CD4-positive, CD25-positive, alpha-beta regulatory T cell (primary cell): ENCODE results near the gene PASK. TPM values are rescaled to one million over a fixed set of nuclear protein-coding genes. Genes with fewer than 3 reads are reported as not detected.

Source experiments
- ATAC-seq, 2 donors: fragments of 150-1000 bp; cut with Tn5 transposase; one replicate each; pipeline ENCODE4 v1.10.0; 2021; ENCODE audit warnings: low read depth in 2 of 2, moderate number of reproducible peaks in 2 of 2, moderate library complexity in 1 of 2
- DNase-seq, 3 donors: peaks; one replicate each; pipeline versions ENCODE4 v3.0.0 to v3.0.0-alpha.2; 2012 to 2022; ENCODE audit warnings: mixed read lengths in 1 of 3
- H3K27ac ChIP-seq: one replicate; pipeline ENCODE4 v1.7.0; 2013; ENCODE audit warnings: mild to moderate bottlenecking, low read length; ENCODE audit not compliant: insufficient read depth, poor library complexity, severe bottlenecking
- H3K27me3 ChIP-seq: one replicate; pipeline ENCODE4 v1.7.0; 2013; ENCODE audit warnings: low read length; ENCODE audit not compliant: control insufficient read depth, insufficient read depth
- H3K36me3 ChIP-seq: one replicate; pipeline ENCODE4 v1.7.0; 2013; ENCODE audit warnings: mild to moderate bottlenecking, low read length, moderate library complexity; ENCODE audit not compliant: control insufficient read depth, insufficient read depth
- H3K4me1 ChIP-seq: 2 replicates; pipeline ENCODE4 v1.7.0; 2013; ENCODE audit warnings: mild to moderate bottlenecking, low read length; ENCODE audit not compliant: insufficient read depth, control insufficient read depth, poor library complexity, severe bottlenecking
- H3K4me3 ChIP-seq: one replicate; pipeline ENCODE4 v1.7.0; 2013; ENCODE audit warnings: low read depth, mild to moderate bottlenecking, low read length, moderate library complexity
- H3K9me3 ChIP-seq, 2 experiments: 1 replicate in 1 of 2; 2 replicates in 1 of 2; pipeline ENCODE4 v1.7.0; 2013; ENCODE audit warnings: low read length in 2 of 2, mild to moderate bottlenecking in 1 of 2, moderate library complexity in 1 of 2; ENCODE audit not compliant: control insufficient read depth in 2 of 2
- H3K27ac Mint-ChIP-seq, 3 donors: one replicate each; pipeline ENCODE4 v1.8.0; 2020 to 2022; ENCODE audit warnings: mild to moderate bottlenecking in 3 of 3, mixed read lengths in 3 of 3, moderate library complexity in 2 of 3
- H3K27me3 Mint-ChIP-seq: one replicate; pipeline ENCODE4 v1.8.0; 2022; ENCODE audit warnings: mild to moderate bottlenecking, mixed read lengths
- H3K36me3 Mint-ChIP-seq: one replicate; pipeline ENCODE4 v1.8.0; 2020; ENCODE audit warnings: mixed read lengths
- H3K4me1 Mint-ChIP-seq, 4 donors: one replicate each; pipeline ENCODE4 v1.8.0; 2020 to 2022; ENCODE audit warnings: mixed read lengths in 4 of 4, mild to moderate bottlenecking in 1 of 4
- H3K4me3 Mint-ChIP-seq, 4 donors: one replicate each; pipeline ENCODE4 v1.8.0; 2020 to 2022; ENCODE audit warnings: mild to moderate bottlenecking in 4 of 4, mixed read lengths in 4 of 4, moderate library complexity in 3 of 4
- H3K9me3 Mint-ChIP-seq, 7 donors: one replicate each; pipeline ENCODE4 v1.8.0; 2020 to 2022; ENCODE audit warnings: mixed read lengths in 7 of 7, mild to moderate bottlenecking in 3 of 7, moderate library complexity in 2 of 7
- polyA plus RNA-seq, 4 donors: library from polyadenylated mRNA; unstranded; fragments of 300-500 nt; fragmentation: Illumina TruSeq; gene quantifications; one replicate each; pipeline ENCODE4 v1.2.3, GENCODE V29; 2021
- total RNA-seq: library from RNA; stranded (reverse); gene quantifications from one replicate; pipeline ENCODE4 v1.2.3, GENCODE V29; 2022

The PASK gene
- total and polyA plus RNA-seq, 5 donors from 2014 or later: 15.9 to 160 (median 23.0) TPM

GRCh38 chr2:241063587-241063986 is 85.7 kb downstream of the PASK start:
- H3K4me3 ChIP-seq: no peak overlapping the region
- Mint-ChIP-seq H3K27ac (no peak overlapping the region), H3K36me3 (no peaks in the 10 kb centered on the region)

GRCh38 chr2:241063093-241063551 is 86.2 kb downstream of the PASK start:
- Histone ChIP-seq H3K27me3 (no peaks in the 10 kb centered on the region), H3K4me1 (peaks cover 3% of the 10 kb centered on the region), H3K36me3 (no peaks in the 10 kb centered on the region), H3K4me3 (no peak overlapping the region), H3K9me3 (no peaks in the 10 kb centered on the region), H3K27ac (no peak overlapping the region)
- Mint-ChIP-seq H3K36me3 (no peaks in the 10 kb centered on the region), H3K9me3 (peaks cover 0 to 1% (median 0%) of the 10 kb centered on the region in 7 donors), H3K27ac (no peak overlapping the region), H3K4me1 (peaks cover 0 to 6% (median 1%) of the 10 kb centered on the region in 4 donors), H3K27me3 (peaks cover 4% of the 10 kb centered on the region), H3K4me3 (no peak overlapping the region)
- no peak for DNase-seq
- ATAC-seq: no peak

More at GRCh38 chr2:241063587-241063986, 85.7 kb downstream of the PASK start:
- H3K9me3 ChIP-seq: no peaks in the 10 kb centered on the region
- Mint-ChIP-seq H3K4me3 (no peak overlapping the region), H3K9me3 (peaks cover 0 to 1% (median 0%) of the 10 kb centered on the region in 7 donors), H3K4me1 (peaks cover 0 to 6% (median 0%) of the 10 kb centered on the region in 4 donors), H3K27me3 (peaks cover 4% of the 10 kb centered on the region)
- no peak overlapping the region for H3K27ac ChIP-seq
- DNase-seq (no peak), ATAC-seq (peak; percentile 4 to 6)
- H3K36me3 ChIP-seq: no peaks in the 10 kb centered on the region
- H3K4me1 ChIP-seq: peaks cover 3% of the 10 kb centered on the region
- no peaks in the 10 kb centered on the region for H3K27me3 ChIP-seq

- Histone ChIP-seq H3K4me1 (peaks cover 3% of the 10 kb centered on the region), H3K27me3 (no peaks in the 10 kb centered on the region), H3K4me3 (no peak overlapping the region), H3K36me3 (no peaks in the 10 kb centered on the region), H3K27ac (no peak overlapping the region), H3K9me3 (no peaks in the 10 kb centered on the region)
- no peaks in the 10 kb centered on the region for H3K36me3 Mint-ChIP-seq
- DNase-seq: no peak
- H3K4me1 Mint-ChIP-seq: peaks cover 0 to 8% (median 4%) of the 10 kb centered on the region in 4 donors
- no peak overlapping the region for H3K4me3 Mint-ChIP-seq
- H3K27me3 Mint-ChIP-seq: peaks cover 4% of the 10 kb centered on the region
- H3K27ac Mint-ChIP-seq: no peak overlapping the region
- H3K9me3 Mint-ChIP-seq: peaks cover 0 to 1% (median 0%) of the 10 kb centered on the region in 7 donors
- no peak for ATAC-seq
Observed at GRCh38 chr2:241062389-241063092, 86.7 kb downstream of the PASK start.

GRCh38 chr2:241061275-241061674 is 88.0 kb downstream of the PASK start:
- Histone ChIP-seq H3K9me3 (no peaks in the 10 kb centered on the region), H3K27me3 (no peaks in the 10 kb centered on the region), H3K36me3 (no peaks in the 10 kb centered on the region), H3K27ac (no peak overlapping the region), H3K4me1 (peaks cover 3% of the 10 kb centered on the region), H3K4me3 (no peak overlapping the region)
- H3K9me3 Mint-ChIP-seq: peaks cover 0 to 1% (median 0%) of the 10 kb centered on the region in 7 donors
- H3K27me3 Mint-ChIP-seq: peaks cover 4% of the 10 kb centered on the region
- no peak overlapping the region for H3K27ac Mint-ChIP-seq
- peaks cover 0 to 8% (median 4%) of the 10 kb centered on the region in 4 donors for H3K4me1 Mint-ChIP-seq
- no peak for DNase-seq
- ATAC-seq: no peak
- no peak overlapping the region for H3K4me3 Mint-ChIP-seq
- H3K36me3 Mint-ChIP-seq: no peaks in the 10 kb centered on the region

Other genes with a start within 250 kb of the PASK start
- gene CROCC2, start 243.1 kb downstream of the PASK start, total RNA-seq: not detected
- not detected for gene CROCC2, start 243.1 kb downstream of the PASK start, polyA plus RNA-seq
- 170 TPM for gene SNED1, start 150.9 kb downstream of the PASK start, total RNA-seq
- gene SNED1, start 150.9 kb downstream of the PASK start, polyA plus RNA-seq: 1 to 10 TPM; 1.7 to 5.6 (median 2.2) TPM
- 105 TPM for gene MTERF4, start 47.2 kb downstream of the PASK start, total RNA-seq
- gene MTERF4, start 47.2 kb downstream of the PASK start, polyA plus RNA-seq: 10 to 100 TPM; 50.0 to 75.7 (median 62.2) TPM
- 68.0 TPM for gene PPP1R7, start 995 bp upstream of the PASK start, total RNA-seq
- 100 to 1,000 TPM in 3 of 4 donors, 10 to 100 TPM in 1; 90.5 to 150 (median 108) TPM for gene PPP1R7, start 995 bp upstream of the PASK start, polyA plus RNA-seq
- 0.17 TPM for gene ANO7, start 39.2 kb upstream of the PASK start, total RNA-seq
- not detected for gene ANO7, start 39.2 kb upstream of the PASK start, polyA plus RNA-seq
- 121 TPM for gene HDLBP, start 166.2 kb upstream of the PASK start, total RNA-seq
- gene HDLBP, start 166.2 kb upstream of the PASK start, polyA plus RNA-seq: 10 to 100 TPM; 33.6 to 42.6 (median 41.3) TPM
- gene SEPTIN2, start 166.5 kb upstream of the PASK start, total RNA-seq: 191 TPM
- gene SEPTIN2, start 166.5 kb upstream of the PASK start, polyA plus RNA-seq: 100 to 1,000 TPM; 131 to 186 (median 159) TPM
- gene FARP2, start 206.8 kb upstream of the PASK start, total RNA-seq: 34.9 TPM
- gene FARP2, start 206.8 kb upstream of the PASK start, polyA plus RNA-seq: 1 to 10 TPM; 3.0 to 7.4 (median 6.9) TPM